B cell (primary cell): ENCODE results near the gene ARHGEF4. TPM values are rescaled to one million over a fixed set of nuclear protein-coding genes. Genes with fewer than 3 reads are reported as not detected.

Experiments
- ATAC-seq: fragments of 200-7000 bp; cut with Tn5 transposase; one replicate; pipeline ENCODE4 v1.10.0; 2021; ENCODE audit warnings: low read depth, mild to moderate bottlenecking, moderate number of reproducible peaks, moderate library complexity
- CTCF ChIA-PET: fragments of 350-600 bp; sonication (Branson Sonifier 250); formaldehyde crosslinking; loops from one replicate; lab custom pipeline; 2021; ENCODE audit warnings: antibody characterized with exemption, inconsistent platforms; lab: Charles Lee
- POLR2A ChIA-PET: fragments of 350-600 bp; sonication (Branson Sonifier 250); formaldehyde crosslinking; loops from one replicate; lab custom pipeline; 2021; ENCODE audit warnings: antibody characterized with exemption; lab: Charles Lee
- DNase-seq: peaks from one replicate; pipeline ENCODE4 v3.0.0; 2013
- H2AFZ ChIP-seq: 2 replicates; pipeline ENCODE4 v1.6.1; 2012; ENCODE audit warnings: mild to moderate bottlenecking, low read depth, low read length; ENCODE audit not compliant: insufficient read depth, poor library complexity, severe bottlenecking
- H3K27ac ChIP-seq, 2 donors: 1 replicate in 1 of 2; 2 replicates in 1 of 2; pipeline ENCODE4 v1.5.1; 2012 to 2013; ENCODE audit warnings: low read length in 2 of 2, mild to moderate bottlenecking in 2 of 2, moderate library complexity in 1 of 2
- H3K27me3 ChIP-seq, 4 experiments: fragments of 200-600 bp in 1 of 4; sonication (generic) in 1 of 4; replicated peaks in 1 of 4; 1 replicate in 2 of 4; 2 replicates in 2 of 4; pipeline versions ENCODE4 v1.6.1 to v1.7.0; 2013 to 2016; ENCODE audit warnings: low read length in 3 of 4, mild to moderate bottlenecking in 2 of 4, mixed read lengths in 1 of 4, moderate library complexity in 1 of 4; ENCODE audit not compliant: insufficient read depth in 4 of 4, control insufficient read depth in 3 of 4; ENCODE audit errors: control extremely low read depth in 1 of 4
- H3K36me3 ChIP-seq, 2 experiments: replicated peaks in 1 of 2; 1 replicate in 1 of 2; 2 replicates in 1 of 2; pipeline versions ENCODE4 v1.6.1 to v1.7.1; 2013; ENCODE audit warnings: low read length in 1 of 2; ENCODE audit not compliant: insufficient read depth in 2 of 2, control insufficient read depth in 1 of 2; ENCODE audit errors: control extremely low read depth in 1 of 2, extremely low read depth in 1 of 2
- H3K4me1 ChIP-seq, 2 donors: fragments of 200-600 bp in 1 of 2; sonication (generic) in 1 of 2; 1 replicate in 1 of 2; 2 replicates in 1 of 2; pipeline versions ENCODE4 v1.5.1 to v1.6.1; 2013 to 2017; ENCODE audit warnings: low read length in 2 of 2; ENCODE audit not compliant: control insufficient read depth in 2 of 2, insufficient read depth in 2 of 2
- H3K4me2 ChIP-seq: replicated peaks from 2 replicates; pipeline ENCODE3; 2012; ENCODE audit warnings: mild to moderate bottlenecking, low read depth, low read length; ENCODE audit not compliant: poor library complexity, severe bottlenecking
- H3K4me3 ChIP-seq, 5 experiments: fragments of 200-600 bp in 1 of 5; sonication (generic) in 1 of 5; 1 replicate in 3 of 5; 2 replicates in 2 of 5; pipeline versions ENCODE4 v1.5.1 to v1.7.0; 2011 to 2016; ENCODE audit warnings: low read length in 4 of 5, mild to moderate bottlenecking in 4 of 5, low read depth in 2 of 5, control low read depth in 1 of 5, moderate library complexity in 1 of 5; ENCODE audit not compliant: insufficient read depth in 1 of 5; ENCODE audit errors: control extremely low read depth in 1 of 5, extremely low read depth in 1 of 5
- H3K79me2 ChIP-seq: fragments of 200-600 bp; sonication (generic); one replicate; pipeline ENCODE4 v1.6.0; 2016; ENCODE audit warnings: low read length; ENCODE audit not compliant: control insufficient read depth, insufficient read depth
- H3K9ac ChIP-seq: fragments of 200-600 bp; sonication (generic); 2 replicates; pipeline ENCODE4 v1.6.1; 2017; ENCODE audit warnings: mild to moderate bottlenecking, low read length, moderate library complexity
- H3K9me3 ChIP-seq, 3 donors: one replicate each; pipeline versions ENCODE4 v1.6.1 to v1.7.1; 2013; ENCODE audit warnings: low read length in 2 of 3; ENCODE audit not compliant: control insufficient read depth in 2 of 3, insufficient read depth in 1 of 3; ENCODE audit errors: control extremely low read depth in 1 of 3
- H4K20me1 ChIP-seq: 2 replicates; pipeline ENCODE4 v1.6.0; 2012; ENCODE audit warnings: mild to moderate bottlenecking, low read length; ENCODE audit not compliant: insufficient read depth, control insufficient read depth, poor library complexity, severe bottlenecking
- H3K27ac Mint-ChIP-seq: one replicate; pipeline ENCODE4 v1.8.0; 2021; ENCODE audit warnings: mixed read lengths
- H3K27me3 Mint-ChIP-seq: one replicate; pipeline ENCODE4 v1.8.0; 2021; ENCODE audit warnings: mixed read lengths
- H3K4me1 Mint-ChIP-seq: one replicate; pipeline ENCODE4 v1.8.0; 2021; ENCODE audit warnings: mixed read lengths
- H3K4me3 Mint-ChIP-seq: one replicate; pipeline ENCODE4 v1.8.0; 2021; ENCODE audit warnings: mixed read lengths
- H3K9me3 Mint-ChIP-seq: one replicate; pipeline ENCODE4 v1.8.0; 2022; ENCODE audit warnings: mixed read lengths; ENCODE audit not compliant: insufficient read depth
- EZH2 ChIP-seq: IDR thresholded peaks from 2 replicates; pipeline ENCODE4 v1.6.1; 2012; ENCODE audit warnings: borderline replicate concordance, low read depth, mild to moderate bottlenecking, moderate library complexity, low read length; ENCODE audit not compliant: insufficient read depth, poor library complexity, severe bottlenecking
- WGBS: methylation state at CpG from one replicate; pipeline ENCODE4 v1.1.5; 2013; ENCODE audit warnings: missing lambda C conversion rate; ENCODE audit not compliant: insufficient coverage; 5-methylcytosine and 5-hydroxymethylcytosine counted together
- intact Hi-C: fragments of 100-400 bp; cut with micrococcal nuclease; formaldehyde crosslinking; loops from one replicate; pipeline ENCODE4 v1.10.0; 2022
- polyA plus RNA-seq: library from polyadenylated mRNA; depleted of rRNA; stranded (reverse); fragments of >200 nt; gene quantifications from 2 replicates; pipeline ENCODE4 v1.2.3, GENCODE V29; 2012
- total RNA-seq, 2 donors: library from RNA; stranded (reverse); fragments of 120-200 nt in 1 of 2; gene quantifications; 1 replicate in 1 of 2; 2 replicates in 1 of 2; pipeline versions ENCODE4 v1.2.3 to v1.2.4, GENCODE V29; 2013 to 2022
- TF ChIP-seq, protein P1 (sequence below): fragments of 200-600 bp; IDR thresholded peaks from one replicate; pipeline ENCODE4 v1.8.0; 2022; ENCODE audit warnings: antibody characterized with exemption, mild to moderate bottlenecking

The ARHGEF4 gene
- total and polyA plus RNA-seq, 2 donors (not counting 1 experiment from before 2014, with no cell fraction given) = 2.1 TPM; not detected in 1

- H3K27ac Mint-ChIP-seq = no peak overlapping the region
- ChIA-PET POLR2A (interaction anchor here (0.6 kb wide), 1 partner anchor 40 kb away, joined by 3 read pairs; no protein-coding TSS in a partner anchor), CTCF (no interaction called here)
- no peak overlapping the region for H3K27ac ChIP-seq
- no peaks in the 10 kb centered on the region for H3K9me3 ChIP-seq
- no peak overlapping the region for H3K4me3 ChIP-seq
- H2AFZ ChIP-seq = no peak overlapping the region
- H3K4me2 ChIP-seq = no peak overlapping the region
- no peaks in the 10 kb centered on the region for H3K27me3 ChIP-seq
- H3K4me1 Mint-ChIP-seq = no peaks in the 10 kb centered on the region
- H3K4me3 Mint-ChIP-seq = no peak overlapping the region
- H3K9ac ChIP-seq = no peak overlapping the region
- DNase-seq (no peak), ATAC-seq (no peak)
- H3K9me3 Mint-ChIP-seq = no peaks in the 10 kb centered on the region
- no peaks in the 10 kb centered on the region for H3K36me3 ChIP-seq
- intact Hi-C loops = no loop called here
- H3K27me3 Mint-ChIP-seq = peaks cover 7% of the 10 kb centered on the region
- TF ChIP-seq EZH2 = no peak
- TF ChIP-seq, protein P1, sequence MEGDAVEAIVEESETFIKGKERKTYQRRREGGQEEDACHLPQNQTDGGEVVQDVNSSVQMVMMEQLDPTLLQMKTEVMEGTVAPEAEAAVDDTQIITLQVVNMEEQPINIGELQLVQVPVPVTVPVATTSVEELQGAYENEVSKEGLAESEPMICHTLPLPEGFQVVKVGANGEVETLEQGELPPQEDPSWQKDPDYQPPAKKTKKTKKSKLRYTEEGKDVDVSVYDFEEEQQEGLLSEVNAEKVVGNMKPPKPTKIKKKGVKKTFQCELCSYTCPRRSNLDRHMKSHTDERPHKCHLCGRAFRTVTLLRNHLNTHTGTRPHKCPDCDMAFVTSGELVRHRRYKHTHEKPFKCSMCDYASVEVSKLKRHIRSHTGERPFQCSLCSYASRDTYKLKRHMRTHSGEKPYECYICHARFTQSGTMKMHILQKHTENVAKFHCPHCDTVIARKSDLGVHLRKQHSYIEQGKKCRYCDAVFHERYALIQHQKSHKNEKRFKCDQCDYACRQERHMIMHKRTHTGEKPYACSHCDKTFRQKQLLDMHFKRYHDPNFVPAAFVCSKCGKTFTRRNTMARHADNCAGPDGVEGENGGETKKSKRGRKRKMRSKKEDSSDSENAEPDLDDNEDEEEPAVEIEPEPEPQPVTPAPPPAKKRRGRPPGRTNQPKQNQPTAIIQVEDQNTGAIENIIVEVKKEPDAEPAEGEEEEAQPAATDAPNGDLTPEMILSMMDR = no peak
- no peaks in the 10 kb centered on the region for H4K20me1 ChIP-seq
- WGBS = no CpG with 5 or more reads among the region's 2 CpGs
- H3K4me1 ChIP-seq = peaks cover 0 to 3% of the 10 kb centered on the region in 2 donors
- no peaks in the 10 kb centered on the region for H3K79me2 ChIP-seq
Measured at GRCh38 chr2:130790312-130790711, 46.4 kb upstream of the ARHGEF4 start.

DNA sequence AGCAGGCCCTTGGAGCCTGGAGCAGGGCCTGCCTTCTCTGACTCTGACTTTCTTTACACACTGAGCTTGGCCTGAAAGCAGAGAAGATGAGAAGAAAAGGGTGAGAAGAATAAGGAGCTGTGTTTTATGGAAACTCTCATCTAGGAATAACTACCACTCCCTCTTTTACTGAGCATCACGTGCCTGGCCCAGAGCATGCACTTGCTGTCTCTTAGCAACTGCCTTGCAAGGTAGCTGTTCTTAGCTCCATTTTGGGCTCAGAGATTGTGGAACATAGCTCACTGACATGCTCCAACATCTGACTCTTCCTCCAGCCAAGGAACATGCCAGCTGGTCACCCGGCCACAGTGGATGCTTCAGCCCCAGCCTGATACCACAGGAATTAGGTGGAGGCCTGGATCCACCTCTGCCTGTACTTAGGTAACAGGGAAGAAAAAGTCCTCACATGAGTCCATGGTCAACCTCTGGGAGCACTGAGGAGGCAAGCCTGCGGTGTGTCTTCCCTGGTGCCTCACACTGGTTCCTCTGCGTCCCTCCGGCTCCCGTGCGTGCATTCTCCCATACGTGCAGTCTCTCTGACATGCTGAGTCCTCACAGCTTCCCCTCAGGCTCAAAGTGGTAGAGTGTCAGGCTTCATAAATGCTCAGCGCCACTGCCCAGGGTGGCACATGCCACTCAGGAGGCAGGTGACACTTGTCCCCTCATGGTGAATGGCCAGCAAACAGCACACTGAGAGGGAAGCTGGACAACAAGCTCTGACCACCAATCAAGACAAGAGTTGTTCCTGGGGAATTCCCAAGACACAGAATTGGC, 45.7 kb upstream of the ARHGEF4 start:
- H4K20me1 ChIP-seq = no peaks in the 10 kb centered on the region
- no peak overlapping the region for H3K27ac ChIP-seq
- H3K4me2 ChIP-seq = no peak overlapping the region
- no peak for DNase-seq
- peaks cover 0 to 3% of the 10 kb centered on the region in 2 donors for H3K4me1 ChIP-seq
- intact Hi-C loops = no loop called here
- Mint-ChIP-seq H3K9me3 (no peaks in the 10 kb centered on the region), H3K27me3 (peaks cover 7% of the 10 kb centered on the region), H3K4me3 (no peak overlapping the region), H3K4me1 (no peaks in the 10 kb centered on the region), H3K27ac (no peak overlapping the region)
- no peaks in the 10 kb centered on the region for H3K27me3 ChIP-seq
- no peak overlapping the region for H2AFZ ChIP-seq
- H3K4me3 ChIP-seq = no peak overlapping the region
- no peak overlapping the region for H3K9ac ChIP-seq
- ChIA-PET CTCF (interaction anchor here (1.6 kb wide), 1 partner anchor 129 kb away, joined by 4 read pairs; no protein-coding TSS in a partner anchor), POLR2A (no interaction called here)
- TF ChIP-seq EZH2 = no peak
- TF ChIP-seq, protein P1 = no peak
- H3K36me3 ChIP-seq = no peaks in the 10 kb centered on the region
- no peak for ATAC-seq
- no peaks in the 10 kb centered on the region for H3K79me2 ChIP-seq
- 86% methylated on average over 8 of the region's 9 CpGs for WGBS
- H3K9me3 ChIP-seq = no peaks in the 10 kb centered on the region
